Measurements from ENCODE around the gene PDPK1.

PDPK1 gene

DNA sequence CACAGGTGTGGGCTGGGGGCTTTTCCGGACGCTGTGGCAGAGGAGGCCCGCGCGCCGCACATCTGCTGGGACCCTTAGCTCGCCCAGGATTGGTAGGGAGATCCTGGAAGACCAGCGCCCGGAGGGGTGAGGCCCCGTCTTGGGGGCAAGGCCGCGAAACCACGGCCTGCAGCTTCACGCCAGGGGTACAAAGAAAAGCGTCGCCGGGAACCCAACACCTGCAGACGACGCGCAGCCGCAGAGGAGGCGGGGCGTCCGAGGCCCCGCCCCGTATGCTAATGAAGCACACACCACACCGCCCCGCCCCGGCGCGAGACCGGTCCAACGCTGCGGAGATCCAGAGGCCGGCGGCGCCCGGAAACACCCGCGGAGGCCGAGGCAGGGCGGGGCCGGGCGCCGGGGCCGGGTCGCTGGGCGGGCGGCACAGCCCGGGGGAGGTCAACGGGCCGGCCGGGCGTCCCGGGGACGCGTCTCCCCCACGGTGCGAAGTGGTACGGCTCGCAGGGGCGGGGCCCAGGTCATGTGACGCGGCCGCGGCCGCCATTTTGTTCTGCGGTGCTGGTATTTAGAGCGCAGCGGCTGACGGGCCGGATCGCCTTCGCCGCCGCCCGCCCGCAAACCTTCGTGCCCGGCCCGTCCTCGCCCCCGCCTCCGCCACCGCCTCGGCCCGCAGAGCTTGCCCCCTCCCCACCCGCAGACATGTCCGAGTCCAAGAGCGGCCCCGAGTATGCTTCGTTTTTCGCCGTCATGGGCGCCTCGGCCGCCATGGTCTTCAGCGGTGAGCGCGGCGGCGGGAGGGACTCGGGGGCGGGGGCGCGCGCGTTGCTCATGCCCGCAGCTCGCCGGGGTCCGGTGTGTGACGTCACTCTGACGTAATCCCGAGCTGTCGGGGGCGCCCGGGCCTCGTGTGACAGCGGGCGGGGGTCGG lies 24.2 kb upstream of the PDPK1 start, which contains the start of gene ATP6V0C:
ATP6V0C (plus strand) TSS at position 548 of the 928 bp plus-strand sequence; CDS start at position 700, 152 bp downstream.
- Histone ChIP-seq H3K79me2 (ENCODE audit: insufficient read depth, low read depth) (peaks cover 47% of the 10 kb centered on the region), H3K27me3 (ENCODE audit: insufficient read depth, low read depth) (no peaks in the 10 kb centered on the region), H2AFZ (ENCODE audit: low read depth) (peak within 1 kb of the TSS; percentile 88), H4K20me1 (ENCODE audit: insufficient read depth) (peaks cover 4% of the 10 kb centered on the region; the same call in 1 of the 2 replicates), H3K36me3 (ENCODE audit: insufficient read depth) (no peaks in the 10 kb centered on the region), H3K4me3 (IDR thresholded peaks at IDR 0.05; ENCODE audit: insufficient read depth, low read depth, low read length) (peak within 1 kb of the TSS; percentile 9), H3K9ac (peak within 1 kb of the TSS; percentile 97), H3K4me2 (peak within 1 kb of the TSS; percentile 91), H3K27ac (peak within 1 kb of the TSS; percentile 95), H3K4me1 (ENCODE audit: low read depth, poor library complexity, severe bottlenecking) (peaks cover 47% of the 10 kb centered on the region)
- TF ChIP-seq, protein P1, sequence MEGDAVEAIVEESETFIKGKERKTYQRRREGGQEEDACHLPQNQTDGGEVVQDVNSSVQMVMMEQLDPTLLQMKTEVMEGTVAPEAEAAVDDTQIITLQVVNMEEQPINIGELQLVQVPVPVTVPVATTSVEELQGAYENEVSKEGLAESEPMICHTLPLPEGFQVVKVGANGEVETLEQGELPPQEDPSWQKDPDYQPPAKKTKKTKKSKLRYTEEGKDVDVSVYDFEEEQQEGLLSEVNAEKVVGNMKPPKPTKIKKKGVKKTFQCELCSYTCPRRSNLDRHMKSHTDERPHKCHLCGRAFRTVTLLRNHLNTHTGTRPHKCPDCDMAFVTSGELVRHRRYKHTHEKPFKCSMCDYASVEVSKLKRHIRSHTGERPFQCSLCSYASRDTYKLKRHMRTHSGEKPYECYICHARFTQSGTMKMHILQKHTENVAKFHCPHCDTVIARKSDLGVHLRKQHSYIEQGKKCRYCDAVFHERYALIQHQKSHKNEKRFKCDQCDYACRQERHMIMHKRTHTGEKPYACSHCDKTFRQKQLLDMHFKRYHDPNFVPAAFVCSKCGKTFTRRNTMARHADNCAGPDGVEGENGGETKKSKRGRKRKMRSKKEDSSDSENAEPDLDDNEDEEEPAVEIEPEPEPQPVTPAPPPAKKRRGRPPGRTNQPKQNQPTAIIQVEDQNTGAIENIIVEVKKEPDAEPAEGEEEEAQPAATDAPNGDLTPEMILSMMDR (conservative IDR thresholded peaks at IDR 0.05; ENCODE audit: low read depth, low read length) = no peak

DNA sequence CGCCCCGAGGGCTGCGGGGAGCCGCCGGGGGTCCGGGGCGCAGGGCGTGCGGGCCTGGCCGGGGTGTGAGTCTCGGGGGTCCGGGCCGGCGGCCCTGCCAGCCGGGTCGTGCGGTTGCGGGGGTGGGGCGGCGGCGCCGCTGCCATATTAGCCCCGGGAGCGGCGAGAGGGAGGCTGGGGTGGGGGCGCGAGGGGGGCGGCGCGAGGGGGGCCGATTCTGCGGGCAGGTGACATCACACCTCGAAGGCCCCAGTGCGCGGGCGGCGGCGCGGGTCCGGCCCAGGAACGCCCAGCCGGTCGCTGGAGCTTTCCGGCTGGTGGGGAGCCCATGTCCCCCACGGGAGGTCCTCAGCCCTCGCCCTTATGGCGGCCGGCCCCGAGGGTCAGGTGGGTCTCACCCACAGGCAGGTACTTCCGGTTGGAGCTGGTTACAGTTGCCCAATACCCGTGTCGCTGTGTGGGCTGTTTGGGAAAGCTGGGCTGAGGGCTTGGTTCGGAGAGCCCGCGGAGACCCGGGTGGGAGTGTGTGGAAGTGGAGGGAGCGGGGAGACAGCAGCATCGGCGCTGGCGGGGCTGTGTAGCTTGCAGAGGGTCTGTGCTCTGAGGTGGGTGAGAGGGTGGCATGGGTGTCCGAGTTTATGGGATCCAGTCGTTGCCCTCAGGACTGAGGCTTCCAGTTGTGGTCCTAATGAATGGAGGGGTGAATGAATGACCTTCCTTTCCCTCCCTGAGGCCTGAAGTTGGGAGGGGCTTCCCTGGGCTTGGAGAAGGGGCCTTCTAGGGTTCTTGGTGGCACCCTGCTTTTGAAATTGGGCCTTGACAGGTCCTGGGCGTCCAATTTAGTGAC lies 23.3 kb upstream of the PDPK1 start:
- peaks cover 4% of the 10 kb centered on the region; the same call in 1 of the 2 replicates for H4K20me1 ChIP-seq (ENCODE audit: insufficient read depth)
- H3K36me3 ChIP-seq (ENCODE audit: insufficient read depth) = no peaks in the 10 kb centered on the region
- H3K9ac ChIP-seq = peak overlapping the region; percentile 97
- no peak overlapping the region for H3K4me3 ChIP-seq (IDR thresholded peaks at IDR 0.05; ENCODE audit: insufficient read depth, low read depth, low read length)
- no peaks in the 10 kb centered on the region for H3K27me3 ChIP-seq (ENCODE audit: insufficient read depth, low read depth)
- H2AFZ ChIP-seq (ENCODE audit: low read depth) = no peak overlapping the region
- H3K27ac ChIP-seq = peak overlapping the region; percentile 95
- peaks cover 56% of the 10 kb centered on the region for H3K79me2 ChIP-seq (ENCODE audit: insufficient read depth, low read depth)
- H3K4me1 ChIP-seq (ENCODE audit: low read depth, poor library complexity, severe bottlenecking) = peaks cover 47% of the 10 kb centered on the region
- H3K4me2 ChIP-seq = peak overlapping the region; percentile 72
- TF ChIP-seq, protein P1 (conservative IDR thresholded peaks at IDR 0.05; ENCODE audit: low read depth, low read length) = no peak

DNA sequence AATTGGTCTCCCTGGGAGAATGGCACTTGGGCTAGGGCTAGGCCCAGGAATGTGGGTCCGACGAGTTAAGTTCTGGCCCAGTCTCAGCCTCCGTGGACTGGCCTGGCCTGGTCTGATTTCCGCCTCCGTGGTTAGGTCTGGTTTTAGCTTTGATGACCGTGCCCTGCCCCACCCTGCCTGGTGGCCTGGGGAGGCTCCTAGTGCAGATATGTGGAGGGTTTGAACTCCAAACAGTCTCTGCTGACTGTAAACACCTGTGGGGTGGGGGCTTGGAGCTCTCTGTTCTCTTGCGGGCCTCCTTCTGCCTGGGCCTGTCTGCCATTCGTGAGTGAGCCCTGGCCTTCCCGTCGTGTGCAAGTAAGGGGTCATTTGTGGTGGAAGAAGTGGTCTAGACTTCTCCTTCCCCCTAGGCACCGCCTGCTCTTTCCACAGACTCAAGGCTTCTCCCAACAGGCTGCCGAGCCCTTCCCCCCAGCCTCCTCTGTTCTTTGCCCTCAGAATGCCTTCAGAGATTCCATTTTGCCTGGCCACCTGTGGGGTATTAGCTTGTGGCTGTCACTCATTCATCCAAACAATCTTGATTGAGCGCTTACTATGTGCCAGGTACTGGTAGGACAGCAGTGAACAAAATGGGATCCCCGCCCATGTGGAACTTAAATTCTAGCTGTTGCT lies 22.5 kb upstream of the PDPK1 start:
- peaks cover 60% of the 10 kb centered on the region for H3K79me2 ChIP-seq (ENCODE audit: insufficient read depth, low read depth)
- no peak overlapping the region for H3K4me3 ChIP-seq (IDR thresholded peaks at IDR 0.05; ENCODE audit: insufficient read depth, low read depth, low read length)
- no peaks in the 10 kb centered on the region for H3K27me3 ChIP-seq (ENCODE audit: insufficient read depth, low read depth)
- peak overlapping the region; percentile 95; the same call in 1 of the 2 replicates for H3K27ac ChIP-seq
- H3K4me2 ChIP-seq = peak overlapping the region; percentile 72
- peaks cover 4% of the 10 kb centered on the region; the same call in 1 of the 2 replicates for H4K20me1 ChIP-seq (ENCODE audit: insufficient read depth)
- no peak overlapping the region for H2AFZ ChIP-seq (ENCODE audit: low read depth)
- TF ChIP-seq, protein P1 (conservative IDR thresholded peaks at IDR 0.05; ENCODE audit: low read depth, low read length) = no peak
- H3K36me3 ChIP-seq (ENCODE audit: insufficient read depth) = no peaks in the 10 kb centered on the region
- H3K9ac ChIP-seq = peak overlapping the region; percentile 97; the same call in 1 of the 2 replicates
- peaks cover 42% of the 10 kb centered on the region for H3K4me1 ChIP-seq (ENCODE audit: low read depth, poor library complexity, severe bottlenecking)
